Measurements from ENCODE around the gene AEBP1.

Gene AEBP1

DNA sequence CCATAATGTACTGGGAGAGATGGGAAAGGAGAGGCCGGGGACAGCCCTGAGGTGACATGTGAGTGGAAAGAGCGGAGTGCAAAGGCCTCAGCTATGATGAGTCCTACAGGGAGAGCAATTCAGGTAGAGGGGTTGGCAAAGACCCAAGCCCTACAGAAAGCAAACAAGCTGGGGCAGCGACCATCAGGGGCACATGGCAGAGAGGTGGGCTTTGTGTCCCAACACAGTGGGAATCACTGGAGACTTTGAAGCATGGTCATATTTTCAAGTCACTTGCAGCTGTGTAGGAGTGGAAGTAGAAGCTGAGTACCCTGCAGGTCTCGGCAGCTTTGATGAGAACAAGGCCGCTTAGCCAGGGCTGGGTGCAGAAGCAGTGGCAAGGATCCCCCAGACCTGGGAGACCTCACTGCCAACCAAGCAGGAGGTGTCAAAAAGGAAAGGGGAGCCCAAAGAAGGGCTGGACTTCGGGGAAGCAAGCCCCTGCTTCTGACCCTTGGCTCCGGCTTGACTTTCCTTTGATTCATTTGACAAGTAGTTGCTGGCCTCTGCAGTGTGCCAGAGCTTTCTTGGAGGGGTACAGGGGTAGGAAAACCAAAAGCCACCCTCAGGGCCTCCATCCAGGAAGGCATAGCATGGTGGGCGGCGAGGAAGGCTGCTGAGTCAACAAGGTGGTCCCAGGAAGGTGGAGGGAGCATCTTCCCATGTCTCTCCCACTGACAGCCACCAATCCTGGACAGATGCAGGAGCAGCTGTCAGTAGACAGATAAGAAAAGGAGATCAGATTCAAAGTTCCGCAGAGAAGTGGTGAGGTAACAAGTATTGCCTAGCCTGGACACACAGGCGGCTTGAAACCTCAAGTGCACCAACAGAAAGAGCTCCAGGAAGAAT is 36.8 kb upstream of the AEBP1 start:
- no peak for DNase-seq

DNA sequence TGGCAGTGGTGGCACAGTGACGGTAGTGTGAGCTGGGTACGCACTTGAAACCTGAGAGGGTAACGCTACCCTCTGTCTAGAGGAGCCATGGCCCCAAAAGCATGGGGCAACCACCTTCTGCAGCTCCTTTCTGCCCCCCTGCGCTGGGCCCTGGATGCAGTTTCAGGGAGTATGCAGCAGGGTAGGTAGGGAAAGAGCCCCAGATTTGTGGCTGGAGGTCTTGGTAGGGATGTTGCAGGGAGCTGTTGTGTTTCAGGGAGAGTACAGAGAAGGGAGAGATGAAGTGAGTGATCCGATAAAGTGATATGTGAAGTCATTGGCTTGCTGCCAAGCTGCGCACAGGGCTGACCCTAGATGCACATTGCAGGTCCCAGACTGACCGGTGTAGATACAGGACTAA is 36.1 kb upstream of the AEBP1 start:
- no peak for DNase-seq

DNA sequence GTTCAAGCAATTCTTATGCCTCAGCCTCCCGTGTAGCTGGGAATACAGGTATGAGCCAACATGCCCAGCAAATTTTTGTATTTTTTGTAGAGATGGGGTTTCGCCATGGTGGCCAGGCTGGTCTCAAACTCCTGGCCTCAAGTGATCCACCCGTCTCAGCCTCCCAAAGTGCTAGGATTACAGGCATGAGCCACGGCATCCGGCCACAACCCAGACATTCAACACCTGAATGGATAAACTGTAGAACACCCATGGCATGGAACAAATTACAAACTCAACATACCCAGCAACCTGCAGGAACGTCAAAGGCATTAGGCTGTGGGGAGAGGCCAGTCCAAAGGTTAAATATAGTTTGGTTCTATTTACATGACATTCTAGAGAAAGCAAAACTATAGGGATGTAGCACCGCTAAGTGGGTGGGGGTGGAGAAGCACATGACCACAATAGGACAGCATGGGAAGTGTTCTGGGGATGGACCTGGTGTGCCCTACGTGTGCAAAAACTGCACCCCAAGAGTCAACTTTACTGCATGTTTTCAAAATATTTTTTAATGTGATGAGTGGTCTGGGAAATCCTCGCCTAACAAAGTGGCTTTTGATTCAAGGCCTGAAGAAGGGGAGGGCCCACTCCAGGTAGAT is 32.3 kb upstream of the AEBP1 start:
- no peak for DNase-seq

DNA sequence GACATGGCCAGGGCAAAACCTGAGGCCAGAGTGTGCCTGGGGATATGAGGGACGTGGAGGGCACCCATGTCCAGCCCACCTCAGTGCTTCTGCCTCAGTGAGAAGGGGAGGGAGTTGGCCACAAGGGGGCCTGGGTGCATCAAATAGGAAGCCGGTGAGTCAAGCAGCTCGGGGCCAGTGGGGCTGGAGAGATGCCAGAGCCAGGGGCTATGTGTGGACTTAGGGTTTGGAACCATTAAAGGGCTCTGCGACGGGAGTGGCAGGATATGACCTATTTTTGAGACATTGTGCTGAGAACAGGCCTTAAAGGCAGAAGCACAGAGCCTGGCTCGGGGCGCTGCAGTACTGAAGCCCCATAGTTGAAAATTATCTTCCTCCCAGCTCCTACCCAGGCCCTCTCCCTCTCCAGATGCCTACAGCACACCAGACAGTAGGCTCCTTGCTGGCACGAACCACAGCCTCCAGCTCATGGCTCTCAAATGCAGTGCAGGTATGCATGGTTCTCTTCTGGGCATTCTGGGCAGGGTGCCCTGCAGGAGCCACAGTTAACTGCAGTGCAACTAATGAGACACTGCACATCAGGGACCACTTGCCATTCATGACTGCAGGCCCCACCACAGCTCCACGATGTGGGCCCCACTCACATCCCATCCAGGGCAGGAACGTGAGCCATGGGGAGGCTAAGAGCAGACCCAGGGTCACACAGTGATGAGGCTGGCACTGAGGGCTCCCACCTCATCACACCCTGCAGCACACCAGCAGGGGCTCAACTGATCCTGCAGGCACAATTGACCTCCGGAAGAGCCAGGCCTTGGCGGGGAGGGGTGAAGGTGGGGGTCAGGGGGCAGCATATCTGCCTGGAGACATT is 31.5 kb upstream of the AEBP1 start:
- DNase-seq, result peak; percentile 88

DNA sequence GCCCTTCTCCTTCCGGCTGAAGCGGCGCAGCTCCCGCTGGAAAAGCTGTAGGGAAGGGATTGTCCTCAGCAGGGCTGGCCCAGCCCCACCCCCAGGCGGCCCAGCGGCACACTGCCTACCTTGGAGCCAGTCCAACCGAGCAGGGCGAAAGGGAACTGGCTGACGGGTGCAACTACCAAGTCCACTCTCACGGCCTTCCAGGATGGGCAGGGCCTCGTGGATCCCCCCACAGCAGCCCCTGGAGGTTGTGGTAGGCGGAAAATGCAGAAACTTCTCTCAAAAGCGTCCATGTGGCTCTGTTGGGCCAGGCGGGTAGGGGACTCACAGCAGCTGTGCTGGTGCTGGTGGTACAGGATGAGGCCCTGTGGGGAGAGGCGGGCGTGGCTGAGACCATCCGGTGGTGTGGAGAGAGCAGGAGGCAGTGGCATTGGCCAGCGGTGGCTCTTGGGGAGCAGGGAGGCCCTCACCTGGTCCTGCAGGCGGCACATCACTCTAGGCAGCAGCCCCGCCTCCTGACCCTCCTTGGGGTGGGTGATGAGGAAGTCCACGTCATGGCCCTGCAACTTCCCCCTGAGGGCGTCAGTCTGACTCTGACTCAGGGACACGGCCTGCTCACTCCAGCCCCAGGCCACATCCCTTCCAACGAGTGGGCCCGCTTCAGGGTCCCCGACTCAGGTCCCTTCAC is 30.3 kb upstream of the AEBP1 start:
- no peak for DNase-seq

DNA sequence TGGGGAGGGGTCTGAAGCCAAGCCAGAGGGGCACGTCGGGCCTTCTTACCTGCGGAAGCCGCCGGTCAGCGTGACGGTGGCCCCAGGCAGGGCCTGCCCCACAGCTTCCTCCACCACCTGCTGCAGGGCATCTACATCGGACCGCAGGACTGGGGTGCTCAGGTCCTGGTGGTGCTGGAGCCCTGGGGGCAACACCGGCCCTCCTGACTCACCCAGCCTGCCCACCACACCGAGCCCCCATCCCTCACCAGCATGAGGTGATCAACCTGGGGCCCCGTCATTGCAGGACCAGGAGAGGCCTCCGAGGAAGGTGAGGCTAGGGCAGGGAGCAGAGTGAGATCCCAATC is 29.8 kb upstream of the AEBP1 start:
- no peak for DNase-seq

DNA sequence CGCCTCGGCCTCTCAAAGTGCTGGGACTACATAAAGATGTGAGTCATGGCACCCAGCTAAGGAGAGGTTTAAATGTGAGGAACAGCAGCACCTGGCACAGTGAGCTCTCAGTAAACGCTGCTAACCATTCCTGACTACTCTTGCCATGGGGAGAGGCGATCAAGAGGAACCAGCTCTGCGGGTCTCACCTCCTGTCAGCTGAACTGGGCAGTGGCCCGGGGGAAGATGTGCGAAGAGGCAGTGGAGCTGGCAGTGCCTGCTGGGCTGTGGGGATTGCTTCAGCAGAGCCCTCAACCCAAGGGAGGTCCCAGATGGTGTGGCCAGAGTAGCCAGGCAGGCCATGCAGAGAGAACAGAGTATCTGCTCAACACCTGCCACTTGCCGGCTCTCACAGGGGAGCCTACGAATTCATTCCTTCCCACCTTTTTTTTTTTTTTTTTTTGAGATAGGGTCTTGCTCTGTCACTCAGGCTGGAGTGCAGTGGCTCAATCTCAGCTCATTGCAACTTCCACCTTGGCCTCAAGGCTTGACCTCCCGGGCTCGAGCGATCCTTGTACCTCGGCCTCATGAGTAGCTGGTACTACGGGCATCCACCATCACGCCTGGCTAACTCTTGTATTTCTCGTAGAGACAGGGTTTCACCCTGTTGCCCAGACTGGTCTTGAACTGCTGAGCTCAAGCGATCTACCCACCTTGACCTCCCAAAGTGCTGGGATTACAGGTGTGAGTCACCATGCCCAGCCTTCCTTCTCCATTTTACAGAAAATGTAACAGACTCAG is 28.7 kb upstream of the AEBP1 start:
- DNase-seq, result no peak

DNA sequence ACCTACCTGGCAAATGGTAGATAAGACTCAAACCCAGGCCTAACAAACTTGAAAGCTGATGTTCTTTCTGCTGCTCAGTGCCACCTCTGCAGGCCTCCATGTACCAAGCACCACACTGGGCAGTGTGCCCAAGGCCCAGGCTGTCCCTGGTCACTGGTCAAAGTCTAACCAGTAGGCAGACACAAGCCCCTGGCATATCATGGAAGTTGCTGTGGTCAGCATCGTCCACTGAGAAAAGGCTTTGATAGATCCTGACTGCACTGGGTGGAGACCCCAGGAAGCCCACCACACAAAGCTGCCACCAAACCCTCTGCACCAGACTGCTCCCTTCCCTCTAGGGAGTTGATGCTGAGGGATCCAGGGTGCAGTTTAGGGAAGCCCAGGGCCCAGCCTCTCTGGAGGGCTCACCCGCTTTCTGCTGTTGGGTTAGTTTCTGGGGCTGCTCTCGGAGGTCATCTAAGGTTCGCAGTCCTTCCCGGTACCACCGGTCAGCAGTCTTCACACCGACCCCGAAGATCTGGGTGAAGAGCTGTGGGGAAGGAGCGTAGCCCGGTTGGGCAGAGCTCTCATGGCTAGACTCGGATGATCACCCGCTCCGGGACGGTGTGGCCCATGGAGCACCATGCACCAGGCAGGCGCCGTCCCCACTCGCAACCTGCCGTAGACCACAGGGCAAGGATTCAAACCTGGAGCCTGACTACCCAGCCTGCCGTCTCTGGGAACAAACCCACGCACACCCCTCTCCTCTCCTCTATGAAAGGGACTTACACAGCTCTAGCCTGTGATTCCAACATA is 27.8 kb upstream of the AEBP1 start:
- no peak for DNase-seq

DNA sequence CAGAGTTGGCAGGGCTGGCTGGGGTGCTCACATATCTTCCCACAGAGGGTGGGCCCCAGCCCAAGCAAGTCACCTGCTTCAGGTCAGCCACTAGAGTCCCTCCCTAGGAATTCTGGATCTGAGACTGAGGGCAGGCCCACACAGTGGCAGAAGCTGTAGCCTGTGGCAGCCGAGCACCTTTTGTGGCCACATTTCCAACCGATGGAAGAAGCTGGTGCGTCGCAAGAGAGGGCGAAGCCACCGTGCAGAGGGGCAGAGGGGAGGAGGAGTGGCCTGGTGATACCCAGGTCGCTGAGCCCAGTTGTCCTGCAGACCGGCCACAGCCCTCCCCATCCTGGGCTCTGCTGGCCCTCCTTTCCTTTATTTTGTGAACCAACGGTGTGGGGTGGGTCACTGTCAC is 27.1 kb upstream of the AEBP1 start:
- no peak for DNase-seq

DNA sequence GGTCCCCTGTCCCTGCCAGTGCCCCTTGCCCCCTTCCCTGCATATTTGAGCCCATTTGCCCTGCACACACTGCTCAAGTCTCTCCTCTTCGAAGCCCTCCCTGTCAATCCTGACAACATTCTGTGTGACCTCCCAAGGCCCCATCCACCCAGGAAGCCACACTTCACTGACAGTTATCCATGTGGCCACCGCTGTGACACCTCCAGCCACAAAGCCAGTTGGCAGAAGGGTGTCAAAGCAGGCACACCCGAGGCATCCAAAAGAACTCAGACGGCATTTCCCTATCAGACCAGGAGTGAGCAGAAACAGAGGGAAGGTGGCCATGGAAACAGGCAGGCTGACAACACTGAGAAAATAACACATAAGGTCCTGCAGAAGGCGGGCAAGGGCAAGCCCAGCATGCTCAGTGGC is 26.5 kb upstream of the AEBP1 start:
- DNase-seq, result no peak

DNA sequence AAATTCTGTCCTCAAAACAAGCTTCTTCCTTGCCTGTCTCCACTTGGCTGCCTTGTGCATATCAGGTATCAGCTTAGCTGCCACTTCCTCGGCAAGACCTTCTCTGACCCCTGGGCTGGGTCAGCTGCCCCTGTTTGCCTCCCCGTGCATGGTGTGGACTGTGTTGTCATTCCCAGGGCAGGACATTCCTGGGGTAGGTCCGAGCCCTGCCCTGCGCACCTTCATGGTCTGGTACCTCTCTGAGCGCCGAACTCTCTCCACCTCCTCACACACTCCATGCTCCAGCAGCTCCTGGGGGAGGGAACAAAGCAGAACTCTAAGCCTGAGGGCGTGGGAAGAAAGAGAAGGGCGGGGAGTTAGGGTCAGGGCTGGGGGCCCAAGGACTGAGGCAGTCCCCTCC is 25.6 kb upstream of the AEBP1 start:
- DNase-seq, result no peak

DNA sequence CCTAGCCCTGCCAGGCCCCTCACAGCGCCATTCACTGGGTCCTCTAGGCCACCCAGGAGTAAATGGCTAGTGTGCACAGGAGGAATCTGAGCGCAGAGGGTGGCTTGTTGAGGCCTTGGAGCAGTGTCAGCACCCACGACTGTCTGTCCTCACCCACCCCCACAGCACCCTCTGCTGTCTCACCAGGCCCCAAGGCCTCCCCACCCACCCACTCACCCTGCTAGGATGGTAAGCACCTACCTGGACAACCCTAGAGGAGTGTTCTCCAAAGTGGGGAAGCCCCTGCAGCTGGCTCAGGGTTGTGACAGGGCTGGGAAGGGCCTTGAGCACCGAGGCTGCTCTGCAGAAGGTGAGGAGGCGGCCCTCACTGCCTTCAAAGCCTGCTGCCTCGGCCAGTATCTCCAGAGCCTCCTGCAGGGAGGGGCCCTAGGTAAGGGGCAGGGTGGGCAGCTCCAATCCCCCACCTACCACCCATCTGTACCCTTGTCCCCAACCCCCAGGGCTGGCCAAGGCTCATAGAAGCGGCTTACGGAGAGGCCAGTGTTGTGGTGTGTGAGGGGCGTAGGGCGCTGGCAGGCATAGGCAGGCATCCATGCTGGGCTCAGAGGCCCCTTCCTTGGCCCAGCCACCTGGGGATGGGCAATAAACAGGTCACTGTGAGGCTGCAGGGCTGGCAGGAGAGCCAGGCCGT is 24.7 kb upstream of the AEBP1 start:
- no peak for DNase-seq

DNA sequence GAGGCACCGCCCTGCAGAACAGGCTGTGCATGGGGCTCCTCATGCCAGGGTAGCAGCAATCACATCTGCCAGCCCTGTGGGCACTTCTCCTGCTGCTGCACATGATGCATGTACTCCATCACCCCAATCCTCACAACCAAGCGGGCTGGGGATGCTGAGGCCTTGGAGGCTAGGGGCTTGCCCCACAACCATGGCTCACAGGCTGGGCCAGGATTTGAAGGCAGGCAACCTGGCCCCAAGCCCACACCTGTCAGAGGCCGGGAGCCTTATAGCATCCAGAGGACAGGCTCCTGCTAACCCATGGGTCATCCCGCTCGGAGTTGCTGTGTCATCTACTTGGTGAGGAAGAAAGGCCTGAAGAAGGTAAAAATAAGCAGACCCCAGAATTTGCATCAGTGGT is 24.0 kb upstream of the AEBP1 start:
- no peak for DNase-seq

DNA sequence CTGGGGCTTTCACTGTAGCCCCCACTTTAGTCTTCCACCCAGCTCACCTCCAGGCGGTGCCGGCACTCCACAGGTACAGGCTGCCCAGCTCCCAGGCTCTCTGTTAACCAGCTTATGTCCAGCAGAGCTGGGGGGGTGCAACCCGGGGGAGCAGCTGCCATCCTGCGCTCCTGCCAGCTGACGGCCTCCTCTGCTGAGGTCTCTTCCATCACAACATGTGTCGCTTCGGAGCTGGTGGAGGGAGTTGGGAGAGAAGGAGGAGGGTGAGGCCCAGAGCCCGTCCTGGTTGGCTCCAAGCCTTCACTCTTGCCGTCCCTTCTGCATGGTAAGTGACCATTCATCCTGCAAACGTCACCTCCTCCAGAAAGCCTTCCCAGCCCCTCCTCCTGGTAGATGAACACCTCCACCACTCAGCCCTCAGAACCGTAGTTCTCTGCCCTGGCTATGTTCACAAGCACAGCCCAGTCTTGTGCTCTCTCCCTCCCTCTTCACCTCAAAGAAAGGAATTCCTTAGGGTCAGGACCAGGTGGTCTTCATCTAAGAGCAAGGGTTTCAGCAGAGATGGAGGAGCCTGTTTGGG is 23.4 kb upstream of the AEBP1 start:
- DNase-seq, result no peak

DNA sequence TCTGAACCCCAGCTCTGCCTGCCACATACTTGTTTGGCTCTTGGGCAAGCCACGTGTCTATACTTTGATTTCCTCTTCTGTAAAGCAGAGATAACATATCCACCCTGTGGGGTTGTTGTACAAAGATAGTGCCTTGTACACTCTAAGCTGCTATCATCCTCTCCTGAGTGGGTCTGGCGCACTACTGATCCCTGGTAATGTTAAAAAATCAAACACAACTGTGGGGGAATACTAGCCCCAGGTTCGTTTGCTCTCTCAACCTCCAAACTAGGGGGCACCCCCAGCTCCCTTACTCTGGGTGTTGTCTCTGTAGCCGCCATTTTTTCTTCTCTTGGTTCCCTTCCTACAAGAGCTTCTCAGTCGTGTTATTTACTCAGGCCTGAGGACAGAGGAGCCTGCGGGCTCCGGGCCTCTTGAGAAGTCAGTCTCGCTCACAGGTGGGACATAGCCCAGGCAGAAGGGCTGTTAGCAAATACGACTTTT is 22.8 kb upstream of the AEBP1 start:
- no peak for DNase-seq

DNA sequence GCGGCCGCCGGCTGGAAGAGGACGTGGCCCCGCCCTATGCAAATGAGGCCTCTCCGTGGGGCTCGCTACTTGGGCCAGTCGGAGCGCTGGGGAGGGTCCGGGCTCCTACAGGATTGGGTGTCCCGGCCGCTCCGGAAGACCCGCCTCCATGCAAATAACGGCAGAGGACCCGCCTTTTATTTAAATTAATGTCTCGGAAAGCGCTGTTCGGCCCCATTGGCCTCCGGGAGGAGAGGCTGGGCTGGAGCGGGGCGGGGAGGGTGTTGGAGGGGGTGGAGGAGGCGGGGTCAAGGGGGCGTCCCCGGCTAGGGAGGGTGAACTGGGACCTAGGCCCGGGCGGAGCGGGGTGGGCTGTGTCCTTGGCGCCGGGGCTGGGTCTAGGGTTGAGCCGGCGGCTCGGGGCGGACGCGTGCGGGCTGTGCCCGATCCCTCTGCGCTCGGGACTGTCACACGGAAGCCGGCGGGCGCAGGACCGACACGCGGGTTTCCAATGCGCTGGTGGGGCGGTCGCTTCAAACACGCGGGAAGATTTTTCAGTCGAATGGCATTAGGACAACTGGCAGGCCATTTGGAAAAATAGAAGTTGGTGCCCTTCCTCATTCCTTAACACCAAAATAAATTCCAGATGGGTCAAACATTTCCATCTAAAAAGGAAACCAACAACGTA is 21.5 kb upstream of the AEBP1 start:
- peak; percentile 100 for DNase-seq

DNA sequence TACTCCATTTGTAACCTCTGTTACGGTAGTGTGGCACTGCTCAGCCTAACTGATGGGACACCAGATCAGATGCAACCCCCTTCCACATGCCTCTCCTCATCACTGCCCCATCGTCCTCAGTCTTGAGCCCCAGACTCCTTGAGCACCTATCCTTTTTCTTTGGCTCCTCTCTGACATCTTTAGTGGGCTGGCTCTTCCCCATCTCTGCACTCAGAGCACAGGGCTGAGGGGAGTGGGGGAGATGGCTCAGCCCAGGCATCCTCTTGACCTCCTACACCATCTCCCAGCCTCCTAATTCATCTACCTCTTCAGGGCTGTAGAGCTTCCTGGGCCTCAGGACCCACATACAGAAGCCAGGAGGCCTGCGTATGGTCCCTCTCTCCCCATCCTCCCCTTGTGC is 20.3 kb upstream of the AEBP1 start:
- no peak for DNase-seq

DNA sequence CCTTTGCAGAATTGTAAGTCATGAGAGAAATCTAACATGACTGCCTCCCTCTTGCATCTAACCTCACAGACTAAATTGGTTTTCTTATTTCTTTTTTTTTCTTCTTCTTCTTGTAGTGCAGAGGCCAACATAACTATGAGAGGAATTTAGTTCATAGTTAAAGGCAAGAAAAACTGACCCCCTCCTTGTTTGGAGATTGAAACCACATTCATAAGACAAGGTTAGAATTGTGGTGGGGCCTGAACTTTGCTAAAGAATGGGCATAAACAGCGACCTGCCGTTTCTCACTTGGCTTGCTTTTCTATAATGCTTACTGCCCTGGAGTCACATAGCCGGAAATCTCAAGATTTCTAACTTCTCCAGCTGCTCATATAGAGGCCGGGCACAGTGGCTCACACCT is 19.4 kb upstream of the AEBP1 start:
- DNase-seq, result peak; percentile 60

DNA sequence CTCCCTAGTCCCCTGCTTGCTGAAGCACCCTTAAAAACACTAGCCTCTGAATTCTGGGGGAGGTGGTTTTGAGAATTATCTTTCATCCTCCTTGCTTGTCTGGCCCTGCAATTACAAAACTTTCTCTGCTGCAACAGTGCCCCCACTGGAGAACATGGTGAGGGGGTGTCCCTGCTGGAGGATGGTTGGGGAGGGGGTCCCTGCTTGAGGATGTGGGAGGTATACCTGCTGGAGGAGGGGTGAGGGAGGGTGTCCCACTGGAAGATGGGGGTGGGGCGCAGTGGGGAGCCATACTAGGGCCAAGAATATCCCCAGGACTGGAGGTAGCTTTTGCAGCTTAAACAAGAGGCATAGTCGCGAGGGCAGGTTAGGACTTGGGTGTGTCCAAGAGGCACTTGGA is 18.6 kb upstream of the AEBP1 start:
- DNase-seq, result no peak
